NOMO-1 treated with dmso at 0.1 percent for 144 hours (cell line): Measurements from ENCODE around the gene YWHAB.
"Not testable (repeated sequence)": the region's sequence is repeated elsewhere in the genome, so short reads cannot be mapped to it uniquely, and the experiment has no call there.

ENCODE experiments used
- DNase-seq: peaks from one replicate; lab custom pipeline; 2025; ENCODE audit not compliant: unreplicated experiment; lab: John Stamatoyannopoulos, UW

YWHAB gene

GRCh38 chr20:44866703-44867335, 18.7 kb upstream of the YWHAB start:
- no peak for DNase-seq

GRCh38 chr20:44869471-44869870, 16.0 kb upstream of the YWHAB start:
- DNase-seq, result no peak

GRCh38 chr20:44882360-44882759, 3.1 kb upstream of the YWHAB start:
- not testable (repeated sequence) for DNase-seq

- DNase-seq, result no peak
Measured at GRCh38 chr20:44883214-44883902, 2.1 kb upstream of the YWHAB start.

DNA sequence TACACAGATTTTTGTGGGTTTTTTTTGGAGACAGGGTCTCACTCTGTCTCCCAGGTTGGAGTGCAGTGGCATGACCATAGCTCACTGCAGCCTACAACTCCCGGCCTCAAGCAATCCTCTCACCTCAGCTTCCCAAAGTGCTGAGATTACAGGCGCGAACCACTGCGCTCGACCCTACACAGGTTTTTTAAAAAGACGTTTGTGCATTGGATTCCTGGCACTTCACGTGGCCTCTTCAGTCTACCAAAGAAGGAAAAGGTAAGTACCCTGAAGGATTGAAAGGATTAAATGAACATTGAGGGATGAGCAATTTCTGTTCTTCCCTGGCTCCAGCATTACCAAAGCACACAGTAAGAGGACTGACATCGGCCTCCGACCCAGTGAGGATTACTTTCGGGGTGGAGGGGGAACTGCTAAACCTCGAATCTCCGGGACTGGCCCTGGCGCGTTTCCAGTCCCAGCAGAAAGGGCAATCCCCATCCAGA, 556 bp upstream of the YWHAB start:
- DNase-seq, result no peak

- no peak for DNase-seq
Measured at GRCh38 chr20:44886266-44886651, 754 bp downstream of the YWHAB start.

- no peak for DNase-seq
Measured at GRCh38 chr20:44886828-44887227, 1.3 kb downstream of the YWHAB start.

DNA sequence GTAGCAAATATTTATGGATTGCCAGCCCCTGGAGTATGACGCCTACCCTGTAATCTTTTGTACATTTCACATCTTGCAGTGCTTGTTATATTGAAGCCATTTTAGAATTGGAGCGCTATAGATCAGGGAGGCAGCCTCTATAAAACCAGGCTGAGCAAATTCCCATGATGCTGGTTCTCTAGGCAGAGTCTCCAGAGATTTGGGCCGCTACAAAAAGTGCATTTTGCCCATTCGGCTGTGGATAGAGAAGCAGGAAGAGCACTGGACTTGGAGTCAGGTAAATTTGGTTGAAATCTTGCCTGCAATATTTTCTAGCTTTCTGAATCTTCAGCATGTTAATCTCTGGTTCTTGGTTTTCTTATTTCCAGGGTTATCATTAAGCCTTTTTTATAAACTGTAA, 2.0 kb downstream of the YWHAB start:
- no peak for DNase-seq

- no peak for DNase-seq
Measured at GRCh38 chr20:44888226-44889103, 3.0 kb downstream of the YWHAB start.

GRCh38 chr20:44891826-44892225, 6.3 kb downstream of the YWHAB start:
- DNase-seq, result no peak

DNA sequence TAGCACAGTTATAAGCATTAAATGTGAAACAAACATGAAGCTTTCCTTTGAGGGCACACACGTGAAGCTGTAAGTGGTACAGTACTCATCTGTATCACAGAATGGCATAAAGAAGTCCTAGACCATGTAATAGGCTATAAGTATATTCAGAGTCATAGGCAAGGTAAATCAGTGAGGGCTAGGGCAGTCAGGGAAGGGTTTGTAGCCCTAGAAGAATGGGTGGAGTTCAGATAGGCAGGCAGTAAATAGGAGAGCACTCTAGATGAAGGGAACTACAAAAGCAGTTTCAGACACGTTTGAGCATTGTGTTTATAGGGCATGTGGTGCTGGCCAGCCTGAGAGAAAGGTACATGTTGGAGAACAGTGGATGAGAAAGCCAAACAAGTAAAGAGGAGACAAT, 9.5 kb downstream of the YWHAB start:
- DNase-seq, result no peak

- peak; percentile 76 for DNase-seq
Measured at GRCh38 chr20:44896583-44896982, 11.1 kb downstream of the YWHAB start.

- DNase-seq, result no peak
Measured at GRCh38 chr20:44897133-44897532, 11.6 kb downstream of the YWHAB start.

- DNase-seq, result no peak
Measured at GRCh38 chr20:44900231-44900854, 14.8 kb downstream of the YWHAB start.

DNA sequence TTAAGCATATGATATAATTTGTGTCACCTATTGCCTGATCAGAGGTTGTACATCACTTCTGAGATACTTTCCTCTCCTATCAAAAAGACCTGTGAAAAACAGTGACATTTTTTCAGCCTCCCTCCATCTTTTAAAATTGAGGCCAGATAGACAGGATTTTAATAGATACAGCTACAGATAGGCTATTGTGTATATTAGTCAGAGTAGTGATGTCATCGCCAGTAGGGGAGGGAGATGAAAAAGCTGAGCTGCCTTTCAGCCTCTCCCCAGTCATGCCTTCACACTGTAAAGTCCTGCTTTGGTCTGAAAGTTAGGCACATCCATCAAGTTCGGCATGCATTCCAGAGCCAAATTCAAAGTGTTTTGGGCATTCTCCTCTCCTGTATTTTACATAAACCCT, 16.5 kb downstream of the YWHAB start:
- no peak for DNase-seq

DNA sequence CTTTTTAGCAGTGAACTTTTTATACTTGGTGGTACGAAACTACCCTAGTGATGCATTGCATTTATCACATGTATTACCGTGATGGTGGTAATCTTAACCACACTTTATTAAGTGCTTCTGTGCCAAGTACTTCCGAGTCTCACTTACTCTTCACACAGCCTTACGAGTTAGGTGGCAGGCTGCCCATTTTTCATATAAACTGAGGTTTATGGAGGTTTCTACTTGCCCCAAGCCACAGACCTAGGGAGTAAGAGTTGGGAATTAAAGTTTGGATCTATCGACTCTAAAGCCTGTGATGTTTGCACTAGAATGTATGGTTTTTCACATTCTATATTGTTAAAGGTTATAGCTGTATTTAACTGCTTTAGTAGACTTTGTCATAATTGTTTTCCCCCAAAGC, 18.9 kb downstream of the YWHAB start:
- DNase-seq, result no peak

GRCh38 chr20:44908987-44909871, 23.7 kb downstream of the YWHAB start:
- DNase-seq, result no peak

GRCh38 chr20:44909872-44910689, 24.6 kb downstream of the YWHAB start, which contains the start of gene PABPC1L:
Gene PABPC1L (plus strand): TSS chr20:44910060. CDS start chr20:44910144, 84 bp downstream.
- no peak for DNase-seq

DNA sequence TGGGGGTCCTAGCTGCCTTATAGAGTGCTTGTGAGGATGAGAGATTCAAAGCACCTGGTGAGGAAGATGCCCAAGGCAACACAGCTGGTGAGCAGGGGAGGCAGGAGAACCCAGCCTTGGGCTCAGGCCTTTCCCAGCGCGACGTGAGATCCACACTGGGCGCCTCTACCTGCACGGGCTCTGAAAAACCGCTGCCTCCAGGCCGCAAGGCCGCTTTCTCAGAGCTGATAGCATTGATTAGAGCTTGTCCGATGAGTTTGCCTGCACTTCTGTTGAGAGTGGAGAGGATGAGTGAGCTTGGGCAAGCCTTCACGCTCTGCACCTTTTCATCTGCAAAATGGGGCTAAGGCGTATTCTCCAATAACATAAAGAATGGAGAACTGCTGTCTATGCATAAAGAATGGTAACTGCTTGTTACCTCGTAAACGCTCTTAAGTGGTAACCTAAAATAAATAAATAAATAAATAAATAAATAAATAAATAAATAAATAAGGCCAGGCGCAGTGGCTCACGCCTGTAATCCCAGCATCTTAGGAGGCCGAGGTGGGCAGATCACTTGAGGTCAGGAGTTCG, 25.3 kb downstream of the YWHAB start:
- no peak for DNase-seq
